HFFc6 (cell line): Measurements from ENCODE around the gene GPR89A. TPM values are rescaled to one million over a fixed set of nuclear protein-coding genes. Genes with fewer than 3 reads are reported as not detected.
"Not testable (repeated sequence)": the region's sequence is repeated elsewhere in the genome, so short reads cannot be mapped to it uniquely, and the experiment has no call there.

Experiments used
- DNase-seq: peaks from one replicate; pipeline ENCODE4 v3.0.0-alpha.2; 2018
- H3K27ac Mint-ChIP-seq: 2 replicates; pipeline ENCODE4 v1.8.0; 2020; ENCODE audit warnings: mild to moderate bottlenecking, mixed read lengths
- H3K27me3 Mint-ChIP-seq: 2 replicates; pipeline ENCODE4 v1.8.0; 2021; ENCODE audit warnings: mild to moderate bottlenecking, moderate library complexity, mixed read lengths; ENCODE audit not compliant: insufficient read depth
- H3K36me3 Mint-ChIP-seq: 2 replicates; pipeline ENCODE4 v1.8.0; 2021; ENCODE audit warnings: low read depth, mixed read lengths
- H3K4me1 Mint-ChIP-seq: 2 replicates; pipeline ENCODE4 v1.8.0; 2020; ENCODE audit warnings: low read depth, mixed read lengths
- H3K4me3 Mint-ChIP-seq: 2 replicates; pipeline ENCODE4 v1.8.0; 2020; ENCODE audit warnings: mild to moderate bottlenecking, moderate library complexity, mixed read lengths
- H3K9me3 Mint-ChIP-seq: 2 replicates; pipeline ENCODE4 v1.8.0; 2020; ENCODE audit warnings: mild to moderate bottlenecking, mixed read lengths
- total RNA-seq, 6 experiments: library from RNA; stranded (reverse); fragmentation: NEBNext Ultra II Directional; extraction: Animal tissue kit (Norgen Biotek cat#: 25700); gene quantifications; 2 replicates in 1 of 6; 3 replicates in 5 of 6; pipeline ENCODE4 v1.2.3, GENCODE V29; 2021
- TF ChIP-seq, protein P1 (sequence below): fragments of 200-600 bp; sonication (generic); IDR thresholded peaks from 2 replicates; pipeline ENCODE4 v1.5.0; 2021; ENCODE audit warnings: antibody characterized with exemption, mild to moderate bottlenecking

GPR89A gene
- total RNA-seq, 6 experiments from 2014 or later: 17.1 to 22.0 (median 19.9) TPM

DNA sequence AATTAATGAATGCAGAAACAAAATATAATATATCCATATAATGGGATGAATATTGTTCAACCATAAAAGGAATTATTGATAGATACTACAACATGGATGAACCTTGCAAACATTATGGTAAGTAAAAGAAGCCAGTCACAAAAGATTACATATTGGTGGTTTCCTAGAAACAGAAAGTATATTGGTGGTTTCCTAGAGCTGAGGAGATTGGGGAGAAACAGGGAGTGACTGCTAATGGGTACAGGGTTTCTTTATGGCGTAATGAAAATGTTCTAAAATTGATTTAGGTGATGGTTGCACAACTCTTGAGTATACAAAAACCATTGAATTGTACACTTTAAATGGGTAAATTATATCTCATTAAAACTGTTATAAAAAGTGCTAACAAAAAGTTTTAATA, 14.4 kb downstream of the GPR89A start:
- not testable (repeated sequence) for H3K36me3 Mint-ChIP-seq, H3K27me3 Mint-ChIP-seq, H3K4me3 Mint-ChIP-seq, H3K27ac Mint-ChIP-seq, H3K9me3 Mint-ChIP-seq, DNase-seq, H3K4me1 Mint-ChIP-seq

DNA sequence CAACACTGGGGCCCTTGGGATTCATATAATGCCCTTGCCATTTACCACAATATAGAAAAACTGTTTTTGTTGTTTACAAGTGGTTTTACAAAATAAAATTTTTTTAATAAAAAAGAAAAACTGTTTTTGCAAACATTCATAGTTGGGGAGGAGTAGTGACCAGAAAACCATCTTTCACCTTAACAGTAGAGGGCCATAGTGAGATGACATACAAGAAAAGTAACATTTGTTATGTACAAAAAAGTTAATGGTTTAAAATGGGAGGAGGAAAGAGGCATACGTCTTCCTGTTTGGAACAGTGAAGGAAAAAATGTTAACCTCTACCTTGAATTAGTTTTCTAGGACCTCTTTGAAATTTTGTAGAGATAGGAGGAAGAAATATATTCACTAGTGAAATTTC, 28.4 kb downstream of the GPR89A start:
- DNase-seq, H3K27ac Mint-ChIP-seq, H3K27me3 Mint-ChIP-seq, H3K36me3 Mint-ChIP-seq, H3K9me3 Mint-ChIP-seq, H3K4me3 Mint-ChIP-seq, H3K4me1 Mint-ChIP-seq: not testable (repeated sequence)
- TF ChIP-seq, protein P1, sequence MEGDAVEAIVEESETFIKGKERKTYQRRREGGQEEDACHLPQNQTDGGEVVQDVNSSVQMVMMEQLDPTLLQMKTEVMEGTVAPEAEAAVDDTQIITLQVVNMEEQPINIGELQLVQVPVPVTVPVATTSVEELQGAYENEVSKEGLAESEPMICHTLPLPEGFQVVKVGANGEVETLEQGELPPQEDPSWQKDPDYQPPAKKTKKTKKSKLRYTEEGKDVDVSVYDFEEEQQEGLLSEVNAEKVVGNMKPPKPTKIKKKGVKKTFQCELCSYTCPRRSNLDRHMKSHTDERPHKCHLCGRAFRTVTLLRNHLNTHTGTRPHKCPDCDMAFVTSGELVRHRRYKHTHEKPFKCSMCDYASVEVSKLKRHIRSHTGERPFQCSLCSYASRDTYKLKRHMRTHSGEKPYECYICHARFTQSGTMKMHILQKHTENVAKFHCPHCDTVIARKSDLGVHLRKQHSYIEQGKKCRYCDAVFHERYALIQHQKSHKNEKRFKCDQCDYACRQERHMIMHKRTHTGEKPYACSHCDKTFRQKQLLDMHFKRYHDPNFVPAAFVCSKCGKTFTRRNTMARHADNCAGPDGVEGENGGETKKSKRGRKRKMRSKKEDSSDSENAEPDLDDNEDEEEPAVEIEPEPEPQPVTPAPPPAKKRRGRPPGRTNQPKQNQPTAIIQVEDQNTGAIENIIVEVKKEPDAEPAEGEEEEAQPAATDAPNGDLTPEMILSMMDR: 0 out of 2 replicates have a peak, but pooled peaks have one; percentile 12

DNA sequence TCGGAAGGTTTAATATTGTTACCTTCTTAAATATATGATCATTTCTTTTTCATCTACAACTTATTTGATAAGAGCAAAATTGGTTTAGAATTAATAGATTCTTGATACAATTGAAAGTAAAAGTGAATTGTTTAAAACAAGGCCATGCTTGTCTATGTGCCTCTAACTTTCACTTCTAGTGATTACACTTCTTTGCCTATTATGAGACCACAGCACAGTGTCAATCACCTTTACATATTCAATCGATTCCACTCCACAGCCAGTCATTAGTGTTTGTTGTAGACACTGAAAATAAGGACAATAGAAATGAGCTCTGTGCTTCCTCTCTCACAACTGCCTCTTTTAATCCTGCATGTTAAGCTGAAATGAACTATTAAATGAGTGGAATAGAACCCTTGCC, 34.1 kb downstream of the GPR89A start:
- not testable (repeated sequence) for H3K4me1 Mint-ChIP-seq, H3K27ac Mint-ChIP-seq, DNase-seq, H3K4me3 Mint-ChIP-seq, H3K9me3 Mint-ChIP-seq, H3K36me3 Mint-ChIP-seq, H3K27me3 Mint-ChIP-seq

DNA sequence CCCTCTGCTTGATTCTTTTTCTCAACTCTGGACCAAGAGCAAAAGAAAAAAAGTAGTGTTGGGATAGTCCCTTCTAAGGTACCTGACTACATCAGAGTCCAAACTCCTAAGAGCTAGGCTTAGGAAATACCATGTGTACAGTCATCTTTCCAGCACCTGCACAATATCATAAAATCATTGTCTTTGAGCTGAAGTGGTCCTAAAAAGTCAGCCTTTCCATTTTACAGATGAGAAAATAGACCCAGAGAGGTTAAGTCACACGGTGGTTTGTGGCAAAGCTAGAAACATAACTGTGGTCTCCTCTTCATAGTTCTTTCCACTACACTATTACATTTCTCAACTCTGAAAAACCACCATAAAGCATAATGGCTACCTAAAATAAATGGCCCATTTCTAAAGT, 36.2 kb downstream of the GPR89A start:
- H3K4me3 Mint-ChIP-seq, H3K27me3 Mint-ChIP-seq, H3K36me3 Mint-ChIP-seq: not testable (repeated sequence)

DNA sequence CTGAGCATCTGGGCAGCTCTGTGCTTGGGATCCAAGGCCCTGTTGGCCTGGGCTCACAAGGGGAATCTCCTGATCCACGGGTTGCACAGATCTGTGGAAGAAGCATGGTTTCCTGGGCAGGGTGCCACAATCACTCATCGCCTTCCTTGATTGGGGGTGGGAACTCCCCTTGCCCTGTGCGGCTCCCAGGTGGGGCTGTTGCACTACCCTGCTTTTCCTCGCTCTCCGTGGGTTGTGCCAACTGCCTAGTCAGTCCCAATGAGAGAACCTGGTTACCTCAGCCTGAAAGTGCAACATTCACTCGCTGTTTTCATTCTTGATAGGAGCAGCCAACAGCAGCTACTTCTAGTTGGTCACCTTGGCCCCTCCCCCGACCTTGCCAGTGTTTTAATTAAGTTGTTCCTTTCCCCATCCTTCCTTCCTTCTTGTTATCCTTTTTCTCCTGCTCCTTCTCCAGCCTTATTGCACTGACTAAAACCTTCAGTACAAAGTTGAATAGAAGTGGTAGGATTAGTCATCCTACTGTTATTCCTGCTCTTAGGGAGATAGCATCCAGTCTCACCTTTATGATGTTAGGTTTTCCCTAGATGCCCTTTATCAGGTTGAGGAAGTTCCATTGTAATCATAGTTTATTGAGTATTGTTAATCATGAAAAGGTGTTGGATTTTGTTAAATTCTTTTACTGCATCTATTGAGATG, 48.6 kb downstream of the GPR89A start:
- H3K27ac Mint-ChIP-seq, H3K4me3 Mint-ChIP-seq, H3K9me3 Mint-ChIP-seq, DNase-seq, H3K27me3 Mint-ChIP-seq: not testable (repeated sequence)
- peaks cover 12% of the 10 kb centered on the region for H3K4me1 Mint-ChIP-seq
- peaks cover 15% of the 10 kb centered on the region for H3K36me3 Mint-ChIP-seq

More for the DNA sequence above, 36.2 kb downstream of the GPR89A start:
- H3K4me1 Mint-ChIP-seq, H3K9me3 Mint-ChIP-seq, DNase-seq, H3K27ac Mint-ChIP-seq: not testable (repeated sequence)

DNA sequence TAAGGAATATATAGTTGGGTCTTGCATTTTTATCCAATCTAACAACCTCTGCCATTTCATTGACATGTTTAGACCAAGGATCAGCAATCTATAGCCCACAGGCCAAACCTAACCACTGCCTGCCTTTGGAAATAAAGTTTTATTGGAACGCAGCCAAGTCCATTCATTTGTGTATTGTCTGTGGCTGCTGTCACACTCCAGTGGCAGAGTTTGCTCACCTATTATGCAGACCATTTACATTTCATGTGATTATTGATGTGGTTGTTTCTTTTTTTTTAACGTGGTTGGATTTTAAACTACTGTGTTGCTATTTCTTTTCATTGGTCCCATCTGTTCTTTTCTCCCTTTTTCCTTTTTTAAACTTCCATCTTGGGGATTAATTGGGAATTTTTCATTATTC, 54.7 kb downstream of the GPR89A start:
- peaks cover 13% of the 10 kb centered on the region; the same call in 1 of the 2 replicates for H3K36me3 Mint-ChIP-seq
- DNase-seq, H3K27me3 Mint-ChIP-seq, H3K4me3 Mint-ChIP-seq, H3K4me1 Mint-ChIP-seq, H3K27ac Mint-ChIP-seq, H3K9me3 Mint-ChIP-seq: not testable (repeated sequence)

DNA sequence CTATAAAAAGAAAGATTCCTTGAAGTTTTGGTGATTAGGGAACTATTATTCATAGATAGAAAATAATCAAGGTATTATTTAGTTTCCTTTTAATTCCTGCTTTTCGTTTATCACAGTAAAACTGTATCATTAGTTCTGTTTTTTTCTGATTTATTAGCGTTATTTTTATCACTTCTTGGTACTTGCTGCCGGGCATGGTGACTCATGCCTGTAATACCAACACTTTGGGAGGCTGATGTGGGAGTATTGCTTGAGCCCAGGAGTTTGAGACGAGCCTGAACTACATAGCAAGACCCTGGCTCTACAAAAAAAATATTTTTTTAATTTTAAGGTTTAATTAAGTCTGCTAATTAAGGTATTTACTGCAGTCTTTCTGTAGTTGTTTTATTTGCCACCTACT, 57.2 kb downstream of the GPR89A start:
- H3K36me3 Mint-ChIP-seq: peaks cover 13% of the 10 kb centered on the region; the same call in 1 of the 2 replicates
- H3K9me3 Mint-ChIP-seq, H3K27me3 Mint-ChIP-seq, H3K27ac Mint-ChIP-seq, H3K4me3 Mint-ChIP-seq, H3K4me1 Mint-ChIP-seq, DNase-seq: not testable (repeated sequence)

DNA sequence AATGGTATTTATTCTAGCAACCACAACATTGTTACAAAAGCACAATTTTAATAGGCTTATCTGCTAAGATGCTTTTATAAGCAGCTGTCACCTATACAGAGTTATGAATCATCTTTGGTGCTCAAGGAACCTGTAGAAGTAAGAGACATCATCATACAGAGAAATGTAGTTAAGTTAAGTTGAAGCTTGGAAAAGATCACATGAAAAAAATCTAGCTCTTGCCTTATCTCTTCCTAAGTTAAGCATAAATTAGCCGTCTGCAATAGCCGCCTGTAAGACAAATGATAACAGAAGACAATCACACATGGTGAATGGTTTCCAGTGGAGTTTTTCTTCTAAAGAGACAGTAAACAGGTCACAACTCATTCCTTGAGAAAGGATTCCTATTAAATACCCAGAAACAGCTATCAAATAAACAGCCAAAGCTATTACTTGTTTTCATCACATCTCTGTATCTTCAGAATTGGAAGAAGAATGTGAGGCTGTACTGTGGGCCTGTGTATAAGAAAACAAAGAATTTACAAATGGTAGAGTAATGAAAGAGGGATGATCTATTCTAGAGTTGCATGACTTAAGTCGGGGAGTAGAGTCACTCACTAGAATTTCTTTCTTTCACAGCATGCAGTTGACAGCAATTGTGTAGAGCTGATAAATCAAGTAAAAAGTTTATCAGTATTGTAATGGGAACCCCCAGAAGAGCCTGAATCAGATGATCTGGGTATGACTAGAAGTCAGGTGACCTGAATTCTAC, 63.4 kb downstream of the GPR89A start:
- H3K36me3 Mint-ChIP-seq, H3K4me3 Mint-ChIP-seq, H3K9me3 Mint-ChIP-seq, DNase-seq, H3K27me3 Mint-ChIP-seq, H3K4me1 Mint-ChIP-seq, H3K27ac Mint-ChIP-seq: not testable (repeated sequence)

DNA sequence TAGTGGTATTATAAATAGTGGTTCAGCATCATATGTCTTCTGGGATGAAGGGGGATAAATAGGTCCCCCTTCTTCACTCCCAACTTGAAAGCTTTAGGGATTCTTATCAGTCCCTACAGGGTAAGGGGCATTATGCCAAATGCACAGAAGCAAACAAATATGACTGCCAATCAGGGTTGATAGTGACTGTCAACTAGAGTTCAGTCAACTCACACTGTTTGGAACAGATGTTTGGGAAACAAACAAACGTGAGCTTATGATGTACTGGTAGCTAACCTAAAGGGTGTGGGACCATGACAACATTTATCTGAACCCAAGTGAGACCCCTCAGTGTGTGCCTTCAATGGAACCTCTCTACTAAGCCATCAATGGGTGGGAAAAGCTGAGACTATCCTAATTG, 65.4 kb downstream of the GPR89A start:
- H3K9me3 Mint-ChIP-seq, H3K36me3 Mint-ChIP-seq, H3K27ac Mint-ChIP-seq, DNase-seq, H3K27me3 Mint-ChIP-seq, H3K4me1 Mint-ChIP-seq, H3K4me3 Mint-ChIP-seq: not testable (repeated sequence)

DNA sequence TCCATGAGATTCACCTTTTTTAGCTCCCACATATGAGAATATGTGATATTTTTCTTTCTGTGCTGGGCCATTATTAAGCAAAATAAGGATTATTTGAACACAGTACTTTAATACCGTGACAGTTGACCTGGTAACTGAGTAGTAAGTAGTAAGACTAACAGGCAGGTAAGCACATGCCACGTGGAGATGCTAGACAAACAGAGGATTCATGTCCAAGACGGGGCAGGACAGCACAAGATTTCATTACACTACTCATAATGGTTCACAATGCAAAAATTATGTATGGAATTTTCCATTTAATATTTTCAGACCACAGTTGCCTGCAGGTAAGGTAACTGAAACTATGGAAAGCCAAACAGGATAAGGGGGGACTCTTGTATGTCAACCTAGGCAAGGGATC, 77.1 kb downstream of the GPR89A start:
- not testable (repeated sequence) for H3K27me3 Mint-ChIP-seq, H3K4me3 Mint-ChIP-seq, H3K9me3 Mint-ChIP-seq, H3K27ac Mint-ChIP-seq, H3K4me1 Mint-ChIP-seq, H3K36me3 Mint-ChIP-seq, DNase-seq

DNA sequence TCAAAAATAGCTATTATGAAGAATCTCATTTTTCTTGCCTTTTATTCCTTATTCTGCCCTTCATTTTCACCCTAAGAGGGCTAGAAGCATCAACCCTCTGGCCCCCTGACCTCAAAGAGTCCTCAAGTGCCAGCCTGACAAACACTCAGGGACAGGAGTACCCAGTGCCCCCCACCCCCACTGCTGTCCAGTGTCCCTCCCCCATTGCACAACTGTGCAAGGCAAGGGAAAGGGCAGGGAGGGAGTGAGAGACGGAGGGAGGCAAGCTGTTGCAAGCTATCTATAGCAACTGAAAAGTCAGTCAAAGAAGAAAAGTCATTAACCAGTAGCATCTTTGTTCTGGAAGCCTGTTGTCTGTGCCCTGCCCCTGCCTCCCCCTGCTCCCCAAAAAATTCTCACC, 78.3 kb downstream of the GPR89A start:
- peaks cover 17% of the 10 kb centered on the region for H3K4me1 Mint-ChIP-seq
- not testable (repeated sequence) for H3K27me3 Mint-ChIP-seq, H3K9me3 Mint-ChIP-seq, H3K4me3 Mint-ChIP-seq, H3K36me3 Mint-ChIP-seq, H3K27ac Mint-ChIP-seq, DNase-seq
